OCI-LY7 (cell line): ENCODE measurements around the gene GINM1. TPM values are rescaled to one million over a fixed set of nuclear protein-coding genes. Genes with fewer than 3 reads are reported as not detected.

Source experiments
- Bru-seq: library from RNA; stranded (reverse); fragments of 400-500 nt; gene quantifications from one replicate; lab custom pipeline; 2021; lab: Mats Ljungman, UMichigan
- BruChase-seq, 2 experiments: library from RNA; stranded (reverse); fragments of 400-500 nt; gene quantifications; one replicate each; lab custom pipeline; 2021; lab: Mats Ljungman, UMichigan
- BruUV-seq: library from RNA; stranded (reverse); fragments of 400-500 nt; replicated peaks from 2 replicates; lab custom pipeline; 2021; lab: Mats Ljungman, UMichigan
- CTCF ChIA-PET: fragments of 300-600 bp; sonication (Branson Sonifier 250); formaldehyde crosslinking; loops from one replicate; lab custom pipeline; 2022; ENCODE audit warnings: antibody characterized with exemption; ENCODE audit not compliant: unreplicated experiment; lab: Charles Lee
- POLR2A ChIA-PET: fragments of 300-600 bp; sonication (Branson Sonifier 250); formaldehyde crosslinking; loops from one replicate; lab custom pipeline; 2022; ENCODE audit warnings: antibody characterized with exemption; lab: Charles Lee
- DNase-seq: peaks from one replicate; pipeline ENCODE4 v3.0.0-alpha.2; 2015; ENCODE audit warnings: low spot score
- H2AFZ ChIP-seq: fragments of 200-600 bp; sonication (generic), shearing (Covaris generic); 2 replicates; pipeline ENCODE4 v1.6.1; 2014; ENCODE audit warnings: mild to moderate bottlenecking, antibody characterized with exemption, low read length, moderate library complexity
- H3K27ac ChIP-seq: fragments of 200-600 bp; sonication (generic); 2 replicates; pipeline ENCODE4 v1.5.1; 2014; ENCODE audit warnings: mixed run types, low read depth, mild to moderate bottlenecking, moderate library complexity, low read length, inconsistent platforms; ENCODE audit not compliant: poor library complexity, severe bottlenecking
- H3K36me3 ChIP-seq: fragments of 200-600 bp; sonication (generic); 2 replicates; pipeline ENCODE4 v1.6.1; 2014; ENCODE audit warnings: mild to moderate bottlenecking, antibody characterized with exemption, low read length, moderate library complexity, mixed read lengths; ENCODE audit not compliant: insufficient read depth
- H3K4me1 ChIP-seq: fragments of 200-600 bp; sonication (generic); 2 replicates; pipeline ENCODE4 v1.5.1; 2014; ENCODE audit warnings: mild to moderate bottlenecking, low read length; ENCODE audit not compliant: insufficient read depth, poor library complexity, severe bottlenecking
- H3K4me2 ChIP-seq: fragments of 200-600 bp; sonication (generic); 2 replicates; pipeline ENCODE4 v1.6.1; 2014; ENCODE audit warnings: mild to moderate bottlenecking, low read length
- H3K4me3 ChIP-seq: fragments of 200-600 bp; sonication (generic); 2 replicates; pipeline ENCODE4 v1.5.1; 2014; ENCODE audit warnings: mild to moderate bottlenecking, low read depth, low read length; ENCODE audit not compliant: poor library complexity, severe bottlenecking
- H3K79me2 ChIP-seq: fragments of 200-600 bp; sonication (generic); 2 replicates; pipeline ENCODE4 v1.6.1; 2016; ENCODE audit warnings: low read depth, mild to moderate bottlenecking, low read length, moderate library complexity, mixed read lengths; ENCODE audit not compliant: insufficient read depth
- H3K9me2 ChIP-seq: fragments of 200-600 bp; sonication (generic); 2 replicates; pipeline ENCODE4 v1.6.1; 2016; ENCODE audit warnings: mild to moderate bottlenecking, low read length, mixed read lengths; ENCODE audit not compliant: insufficient read depth
- H3K9me3 ChIP-seq: fragments of 200-600 bp; sonication (generic); 2 replicates; pipeline ENCODE4 v1.6.1; 2014; ENCODE audit warnings: mild to moderate bottlenecking, mixed run types, low read length, mixed read lengths
- H4K20me1 ChIP-seq: fragments of 200-600 bp; sonication (generic); 2 replicates; pipeline ENCODE4 v1.6.1; 2014; ENCODE audit warnings: mild to moderate bottlenecking, antibody characterized with exemption, low read length, moderate library complexity, mixed read lengths; ENCODE audit not compliant: insufficient read depth
- CTCF ChIP-seq: fragments of 200-600 bp; sonication (generic); conservative IDR thresholded peaks from 2 replicates; pipeline ENCODE4 v1.5.1; 2014; ENCODE audit warnings: mild to moderate bottlenecking, antibody characterized with exemption, low read length, moderate library complexity, mixed read lengths
- EZH2phosphoT487 ChIP-seq: fragments of 200-600 bp; sonication (generic); IDR thresholded peaks from 2 replicates; pipeline ENCODE4 v1.6.1; 2018; ENCODE audit warnings: low read depth, borderline replicate concordance, mild to moderate bottlenecking, mixed run types, antibody characterized with exemption, low read length, moderate library complexity, mixed read lengths
- intact Hi-C: fragments of 100-400 bp; cut with micrococcal nuclease; formaldehyde crosslinking; loops from one replicate; pipeline ENCODE4 v1.10.0; 2022; ENCODE audit not compliant: unreplicated experiment
- long read RNA-seq: library from polyadenylated mRNA; stranded (forward); transcript quantifications from one replicate; pipeline ENCODE4 v2.0.0, GENCODE V29; 2022
- total RNA-seq, 2 experiments: library from RNA; depleted of rRNA in 1 of 2; stranded (reverse); fragments of >200 nt in 1 of 2; shearing (Covaris generic) in 1 of 2; gene quantifications; 2 replicates each; pipeline ENCODE4 v1.2.3, GENCODE V29; 2014 to 2022

The GINM1 gene
- 17.2 and 17.6 TPM in 2 replicates for total RNA-seq (2014; rRNA removed; shearing (Covaris generic))
- total RNA-seq (2022), result 38.1 and 40.0 TPM in 2 replicates
- percentile 85 among the genes with signal in this experiment for Bru-seq, nascent RNA
- percentile 78 among the genes with signal in this experiment for BruChase-seq, experiment 1, labeled RNA remaining after a 6-hour chase
- BruChase-seq, experiment 2, labeled RNA remaining after a 2-hour chase, result percentile 82 among the genes with signal in this experiment
- long read RNA-seq, transcript GINM1-201 (8 exons, 2,024 nt), result major isoform, 60 of 69 reads
- long read RNA-seq, partial matches to known transcripts, result 0 of 69 reads
- long read RNA-seq, other reads (novel, unspliced or antisense), result 9 of 69 reads

DNA sequence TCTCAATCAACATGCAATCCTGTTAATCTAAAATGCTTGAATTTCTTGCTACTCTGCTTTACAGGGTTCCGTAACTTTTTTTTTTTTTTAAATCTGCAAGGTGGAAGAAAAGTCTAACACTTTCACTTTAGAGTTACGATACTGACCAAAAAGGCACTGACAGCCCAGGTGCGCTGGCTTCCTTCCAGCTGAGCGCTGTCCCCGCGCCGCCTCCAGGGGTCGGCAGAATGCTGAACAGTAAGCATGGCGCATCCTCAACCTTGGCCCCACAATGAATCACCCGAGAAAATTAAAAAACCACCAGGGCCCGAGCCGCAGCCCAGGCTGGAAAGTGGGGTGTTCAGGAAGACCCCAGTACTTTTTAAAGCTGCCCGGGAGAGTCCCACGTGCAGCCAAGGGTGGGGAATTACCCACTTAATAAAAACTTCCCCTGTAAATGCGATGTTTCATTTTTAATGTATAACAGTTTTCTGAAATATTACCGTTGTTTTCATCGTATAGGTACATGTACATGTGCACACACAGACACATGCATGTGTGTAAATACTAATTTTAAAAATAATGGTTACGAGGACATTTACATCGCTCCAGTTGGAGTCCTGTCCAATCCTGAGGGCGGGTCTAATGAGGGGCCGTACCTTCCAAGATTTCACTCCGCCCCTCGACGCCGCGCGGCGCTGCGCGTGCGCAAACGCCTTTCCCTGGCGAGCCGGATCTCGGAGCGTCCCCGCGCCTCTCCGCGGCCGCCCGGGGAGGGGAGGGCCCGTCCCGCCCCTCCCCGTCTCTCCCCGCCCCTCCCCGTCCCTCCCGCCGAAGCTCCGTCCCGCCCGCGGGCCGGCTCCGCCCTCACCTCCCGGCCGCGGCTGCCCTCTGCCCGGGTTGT lies at the start of gene GINM1:
Gene GINM1 (plus strand): TSS at position 849 of the 883 bp plus-strand sequence. CDS start 40 bp downstream, outside the sequence.
- CTCF ChIA-PET, result interaction anchor here (1.0 kb wide), 1 partner anchor 20 kb away, joined by 4 read pairs; the partner anchor contains the start of gene PPIL4
- Histone ChIP-seq H3K9me2 (no peaks in the 10 kb centered on the region), H3K4me2 (peak within 1 kb of the TSS; percentile 89), H3K36me3 (no peaks in the 10 kb centered on the region), H3K9me3 (no peaks in the 10 kb centered on the region), H2AFZ (peak within 1 kb of the TSS; percentile 98), H3K4me1 (peaks cover 30% of the 10 kb centered on the region), H4K20me1 (0 out of 2 replicates have a peak, but pooled peaks cover 13% of the 10 kb centered on the region), H3K79me2 (peaks cover 38% of the 10 kb centered on the region), H3K27ac (peak within 1 kb of the TSS; percentile 79), H3K4me3 (peak within 1 kb of the TSS; percentile 97)
- peak; percentile 94 for TF ChIP-seq CTCF
- TF ChIP-seq EZH2phosphoT487, result no peak
- peak; percentile 96 for DNase-seq
- BruUV-seq, result no TSS peak
- POLR2A ChIA-PET, result interaction anchor here (0.6 to 2.0 kb wide), 11 partner anchors 17 to 711 kb away, joined by 3 to 7 read pairs (median 4); partner anchors contain the start of gene LATS1
- intact Hi-C loops, result loop anchor here (1.0 to 10.0 kb wide), 7 partner anchors 19 to 359 kb away; partner anchors contain the start of genes KATNA1, PPIL4 and RAET1G

- Histone ChIP-seq H3K79me2 (no peaks in the 10 kb centered on the region), H3K36me3 (peaks cover 87% of the 10 kb centered on the region), H3K9me2 (no peaks in the 10 kb centered on the region), H3K4me3 (no peak overlapping the region), H3K4me1 (no peaks in the 10 kb centered on the region), H2AFZ (no peak overlapping the region), H3K4me2 (no peak overlapping the region), H4K20me1 (no peaks in the 10 kb centered on the region), H3K9me3 (no peaks in the 10 kb centered on the region), H3K27ac (no peak overlapping the region)
- CTCF ChIA-PET, result no interaction called here
- BruUV-seq, result no TSS peak
- TF ChIP-seq CTCF, result no peak
- TF ChIP-seq EZH2phosphoT487, result no peak
- POLR2A ChIA-PET, result no interaction called here
- intact Hi-C loops, result no loop called here
- no peak for DNase-seq
Observed at GRCh38 chr6:149529650-149530049, 36.5 kb upstream of the GINM1 start.
